Endothelial cell of umbilical vein (primary cell): Measurements from ENCODE around the gene ANAPC5. TPM values are rescaled to one million over a fixed set of nuclear protein-coding genes. Genes with fewer than 3 reads are reported as not detected.

ENCODE experiments used
- BruUV-seq: library from RNA; stranded (reverse); fragments of 400-500 nt; replicated peaks from 2 replicates; lab custom pipeline; 2021; lab: Mats Ljungman, UMichigan
- CTCF ChIA-PET: fragments of 300-600, 350-600 bp; sonication (Branson Sonifier 250); formaldehyde crosslinking; loops from one replicate; lab custom pipeline; 2021; ENCODE audit warnings: antibody characterized with exemption, inconsistent platforms; lab: Charles Lee
- POLR2A ChIA-PET: fragments of 300-600, 350-600 bp; sonication (Branson Sonifier 250); formaldehyde crosslinking; loops from one replicate; lab custom pipeline; 2021; ENCODE audit warnings: antibody characterized with exemption, inconsistent platforms; lab: Charles Lee
- DNase-seq: peaks from one replicate; pipeline ENCODE4 v3.0.0-alpha.2; 2011; ENCODE audit warnings: low read depth, low spot score
- FAIRE-seq: peaks from 2 replicates; lab custom pipeline; 2011; peaks lifted over from hg19 to GRCh38; lab: Jason Lieb, UNC
- H2AFZ ChIP-seq: 2 replicates; pipeline ENCODE4 v1.6.0; 2012; ENCODE audit warnings: low read depth, low read length, control low read depth, inconsistent platforms
- H3K27ac ChIP-seq: 2 replicates; pipeline ENCODE4 v1.5.1; 2011; ENCODE audit warnings: low read depth, mild to moderate bottlenecking, control low read depth, low read length, moderate library complexity; ENCODE audit not compliant: insufficient read depth
- H3K27me3 ChIP-seq, 2 experiments: 2 replicates each; pipeline versions ENCODE4 v1.6.0 to v1.6.1; 2011; ENCODE audit warnings: low read length in 2 of 2, mixed read lengths in 1 of 2; ENCODE audit not compliant: control insufficient read depth in 2 of 2, insufficient read depth in 2 of 2
- H3K36me3 ChIP-seq, 2 experiments: 2 replicates in 1 of 2; 3 replicates in 1 of 2; pipeline ENCODE4 v1.5.1; 2011; ENCODE audit warnings: low read length in 2 of 2, mild to moderate bottlenecking in 1 of 2, moderate library complexity in 1 of 2; ENCODE audit not compliant: control insufficient read depth in 2 of 2, insufficient read depth in 2 of 2; ENCODE audit errors: extremely low read depth in 1 of 2
- H3K4me1 ChIP-seq: 3 replicates; pipeline ENCODE4 v1.5.1; 2011; ENCODE audit warnings: mild to moderate bottlenecking, low read length; ENCODE audit not compliant: control insufficient read depth, insufficient read depth; ENCODE audit errors: extremely low read depth
- H3K4me2 ChIP-seq: 2 replicates; pipeline ENCODE4 v1.6.1; 2011; ENCODE audit warnings: low read length, control low read depth, mixed read lengths; ENCODE audit not compliant: insufficient read depth
- H3K4me3 ChIP-seq, 3 experiments: fragments of 200-600 bp in 1 of 3; sonication (generic), shearing (Covaris generic) in 1 of 3; replicated peaks in 1 of 3; 2 replicates each; pipeline ENCODE4 v1.5.1; 2011 to 2016; ENCODE audit warnings: control low read depth in 3 of 3, low read length in 3 of 3, mild to moderate bottlenecking in 2 of 3, inconsistent platforms in 1 of 3, low read depth in 1 of 3, moderate library complexity in 1 of 3; ENCODE audit not compliant: insufficient read depth in 1 of 3
- H3K79me2 ChIP-seq: 2 replicates; pipeline ENCODE4 v1.6.0; 2012; ENCODE audit warnings: low read length, inconsistent platforms; ENCODE audit not compliant: control insufficient read depth, insufficient read depth
- H3K9ac ChIP-seq: replicated peaks from 2 replicates; pipeline ENCODE3; 2011; ENCODE audit warnings: low read length, control low read depth; ENCODE audit not compliant: insufficient read depth; ENCODE audit errors: extremely low read depth
- H3K9me1 ChIP-seq: replicated peaks from 3 replicates; pipeline ENCODE4 v1.6.0; 2011; ENCODE audit warnings: mild to moderate bottlenecking, low read length; ENCODE audit not compliant: control insufficient read depth, insufficient read depth; ENCODE audit errors: extremely low read depth
- H3K9me3 ChIP-seq: replicated peaks from 2 replicates; pipeline ENCODE4 v1.5.1; 2012; ENCODE audit warnings: low read length, inconsistent platforms; ENCODE audit not compliant: control insufficient read depth, insufficient read depth
- H4K20me1 ChIP-seq: replicated peaks from 2 replicates; pipeline ENCODE3; 2011; ENCODE audit warnings: mild to moderate bottlenecking, low read length; ENCODE audit not compliant: control insufficient read depth, insufficient read depth; ENCODE audit errors: extremely low read depth
- CTCF ChIP-seq, 2 donors: IDR thresholded peaks; 1 replicate in 1 of 2; 2 replicates in 1 of 2; pipeline ENCODE4 v1.5.1; 2011; ENCODE audit warnings: low read length in 2 of 2, mild to moderate bottlenecking in 2 of 2, moderate library complexity in 2 of 2, control low read depth in 1 of 2, inconsistent platforms in 1 of 2, low read depth in 1 of 2; ENCODE audit not compliant: insufficient read depth in 1 of 2; ENCODE audit errors: extremely low read depth in 1 of 2
- EZH2 ChIP-seq: IDR thresholded peaks from 2 replicates; pipeline ENCODE4 v1.6.1; 2012; ENCODE audit warnings: borderline replicate concordance, low read depth, mild to moderate bottlenecking, moderate library complexity, low read length, inconsistent platforms; ENCODE audit not compliant: severe bottlenecking
- FOS ChIP-seq: IDR thresholded peaks from 2 replicates; pipeline ENCODE4 v1.6.1; 2011; ENCODE audit warnings: mild to moderate bottlenecking, low read length, moderate library complexity, borderline replicate concordance; ENCODE audit not compliant: insufficient read depth
- GATA2 ChIP-seq: IDR thresholded peaks from 2 replicates; pipeline ENCODE4 v1.7.0; 2011; ENCODE audit warnings: low read depth, mild to moderate bottlenecking, moderate library complexity, mixed read lengths, low read length; ENCODE audit not compliant: insufficient read length, insufficient read depth
- JUN ChIP-seq: IDR thresholded peaks from 2 replicates; pipeline ENCODE4 v1.6.1; 2011; ENCODE audit warnings: borderline replicate concordance, low read depth; ENCODE audit not compliant: insufficient read length, insufficient read depth
- MAX ChIP-seq: IDR thresholded peaks from 2 replicates; pipeline ENCODE4 v1.6.1; 2011; ENCODE audit not compliant: insufficient read depth, insufficient read length
- MYC ChIP-seq: IDR thresholded peaks from one replicate; pipeline ENCODE4 v1.6.1; 2011; ENCODE audit warnings: mild to moderate bottlenecking, low read depth, low read length
- POLR2A ChIP-seq: IDR thresholded peaks from 2 replicates; pipeline ENCODE4 v1.6.1; 2012; ENCODE audit warnings: low read depth, mild to moderate bottlenecking, control low read depth, low read length
- POLR2AphosphoS5 ChIP-seq: IDR thresholded peaks from 2 replicates; pipeline ENCODE4 v1.6.1; 2012; ENCODE audit warnings: low read depth, mild to moderate bottlenecking, control low read depth, low read length, moderate library complexity; ENCODE audit not compliant: insufficient read depth
- dilution Hi-C: fragments of 300-500 bp; cut with MboI; formaldehyde crosslinking; loops from one replicate; pipeline ENCODE4 v1.15.0; 2019; ENCODE audit warnings: low sequenced_read_pairs; ENCODE audit not compliant: extremely low pct_ligation_motif_present
- intact Hi-C: fragments of 100-400 bp; cut with micrococcal nuclease; formaldehyde crosslinking; loops from one replicate; pipeline ENCODE4 v1.10.0; 2022
- polyA plus RNA-seq, 4 experiments: library from polyadenylated mRNA; depleted of rRNA in 3 of 4; stranded (reverse) in 3 of 4; unstranded in 1 of 4; fragments of >200 nt; gene quantifications; 2 replicates each; pipeline versions ENCODE4 v1.2.1 to v1.2.3, GENCODE V29; 2011 to 2012; ENCODE audit warnings: missing spikeins in 1 of 4
- total RNA-seq: library from RNA; stranded (reverse); gene quantifications from 2 replicates; pipeline ENCODE4 v1.2.3, GENCODE V29; 2021

Gene ANAPC5
- total and polyA plus RNA-seq, 2 donors (not counting 3 experiments of a cell fraction or from before 2014, with no cell fraction given) = 133 to 168 TPM

GRCh38 chr12:121259074-121259473 is 93.1 kb downstream of the ANAPC5 start:
- Histone ChIP-seq H3K36me3 (peaks cover 4 to 33% of the 10 kb centered on the region in 2 experiments), H3K4me1 (no peaks in the 10 kb centered on the region), H3K9ac (no peak overlapping the region), H3K9me3 (no peaks in the 10 kb centered on the region), H4K20me1 (no peaks in the 10 kb centered on the region), H3K4me2 (no peak overlapping the region), H2AFZ (no peak overlapping the region), H3K79me2 (no peaks in the 10 kb centered on the region), H3K27me3 (no peaks in the 10 kb centered on the region), H3K9me1 (no peaks in the 10 kb centered on the region), H3K4me3 (no peak overlapping the region), H3K27ac (no peak overlapping the region)
- TF ChIP-seq EZH2 (no peak), GATA2 (no peak), POLR2AphosphoS5 (no peak), JUN (no peak), CTCF (IDR thresholded peaks at IDR 0.05; ENCODE audit: extremely low read depth in 1 of 2, insufficient read depth in 1 of 2, low read depth in 1 of 2, low read length in 2 of 2) (no peak), MAX (no peak), POLR2A (no peak), MYC (no peak), FOS (no peak)
- FAIRE-seq (no peak), DNase-seq (no peak)
- ChIA-PET CTCF (interaction anchor here (1.1 kb wide), 1 partner anchor 15 kb away, joined by 3 read pairs; no protein-coding TSS in a partner anchor), POLR2A (no interaction called here)
- dilution Hi-C loops = no loop called here
- intact Hi-C loops = no loop called here
- BruUV-seq = no TSS peak

Other genes with a start within 250 kb of the ANAPC5 start
- 5.1 and 8.1 TPM in 2 replicates for gene P2RX7, start 219.5 kb downstream of the ANAPC5 start, total RNA-seq
- gene P2RX7, start 219.5 kb downstream of the ANAPC5 start, polyA plus RNA-seq = 0.80 and 1.3 TPM in 2 replicates
- gene P2RX4, start 142.3 kb downstream of the ANAPC5 start, total RNA-seq = 72.8 and 116 TPM in 2 replicates
- gene P2RX4, start 142.3 kb downstream of the ANAPC5 start, polyA plus RNA-seq = 92.8 and 125 TPM in 2 replicates
- gene CAMKK2, start 55.7 kb downstream of the ANAPC5 start, total RNA-seq = 41.8 and 45.0 TPM in 2 replicates
- 30.8 and 32.5 TPM in 2 replicates for gene CAMKK2, start 55.7 kb downstream of the ANAPC5 start, polyA plus RNA-seq
- gene RNF34, start 47.7 kb upstream of the ANAPC5 start, total RNA-seq = 51.1 and 57.1 TPM in 2 replicates
- gene RNF34, start 47.7 kb upstream of the ANAPC5 start, polyA plus RNA-seq = 31.9 and 37.6 TPM in 2 replicates
- gene KDM2B, start 228.6 kb upstream of the ANAPC5 start, total RNA-seq = 34.3 and 37.3 TPM in 2 replicates
- gene KDM2B, start 228.6 kb upstream of the ANAPC5 start, polyA plus RNA-seq = 26.8 and 31.5 TPM in 2 replicates